HG02884 (cell line): ENCODE measurements around the gene TMEM82.
A peak's percentile ranks its signal among the peaks of the same experiment; 100 is the strongest.
"Not testable (repeated sequence)": the region's sequence is repeated elsewhere in the genome, so short reads cannot be mapped to it uniquely, and the experiment has no call there.

Experiments used
- ATAC-seq: cut with Tn5 transposase; IDR thresholded peaks from one replicate; pipeline ENCODE4 v1.9.1; 2021; ENCODE audit warnings: mild to moderate bottlenecking, moderate library complexity; ENCODE audit not compliant: unreplicated experiment

The TMEM82 gene

DNA sequence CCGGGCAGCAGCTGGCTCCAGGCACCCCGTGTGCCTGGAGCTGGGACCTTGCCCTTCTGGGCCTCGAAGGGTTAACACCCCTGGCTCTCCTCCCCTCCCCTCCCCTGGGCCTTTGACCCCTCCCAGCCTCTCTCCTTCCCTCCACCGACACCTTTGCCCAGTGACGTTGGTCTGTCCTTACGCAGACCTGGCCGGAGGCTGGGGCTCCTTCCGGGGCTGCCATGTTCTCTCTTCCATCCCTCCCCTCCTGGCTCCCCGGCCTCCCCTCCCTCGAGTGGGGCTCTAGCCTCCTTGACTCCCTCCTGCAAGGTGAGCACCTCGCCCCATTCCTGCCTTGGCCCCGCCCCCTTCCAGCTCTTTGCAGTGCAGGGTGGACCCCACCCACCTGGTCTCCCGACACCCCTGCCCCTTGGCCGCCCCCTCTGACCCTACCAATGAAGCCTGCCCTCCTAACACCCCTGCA, at the start of gene TMEM82:
TMEM82 (plus strand) TSS at position 161 of the 463 bp plus-strand sequence; CDS start at position 222, 61 bp downstream.
- ATAC-seq: no peak

DNA sequence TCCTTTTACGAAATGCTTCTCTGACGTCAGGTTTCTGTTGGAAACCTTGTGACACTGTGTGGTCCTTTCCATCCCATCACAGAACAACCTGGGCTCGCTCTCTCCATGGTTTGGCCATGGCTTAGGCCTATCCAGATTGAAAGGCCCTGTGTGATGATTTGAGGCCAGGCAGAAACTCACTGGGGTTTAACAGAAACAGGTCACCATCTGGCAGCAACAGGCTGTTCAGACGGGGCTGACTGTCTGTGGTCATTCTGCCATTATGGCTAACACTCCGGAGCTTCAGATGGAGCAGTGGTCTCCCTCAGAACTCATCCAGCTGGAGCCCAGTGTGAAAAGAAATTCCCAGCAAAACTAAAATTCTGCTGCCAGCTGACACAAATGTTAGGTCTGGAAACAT, 48.9 kb upstream of the TMEM82 start:
- no peak for ATAC-seq

DNA sequence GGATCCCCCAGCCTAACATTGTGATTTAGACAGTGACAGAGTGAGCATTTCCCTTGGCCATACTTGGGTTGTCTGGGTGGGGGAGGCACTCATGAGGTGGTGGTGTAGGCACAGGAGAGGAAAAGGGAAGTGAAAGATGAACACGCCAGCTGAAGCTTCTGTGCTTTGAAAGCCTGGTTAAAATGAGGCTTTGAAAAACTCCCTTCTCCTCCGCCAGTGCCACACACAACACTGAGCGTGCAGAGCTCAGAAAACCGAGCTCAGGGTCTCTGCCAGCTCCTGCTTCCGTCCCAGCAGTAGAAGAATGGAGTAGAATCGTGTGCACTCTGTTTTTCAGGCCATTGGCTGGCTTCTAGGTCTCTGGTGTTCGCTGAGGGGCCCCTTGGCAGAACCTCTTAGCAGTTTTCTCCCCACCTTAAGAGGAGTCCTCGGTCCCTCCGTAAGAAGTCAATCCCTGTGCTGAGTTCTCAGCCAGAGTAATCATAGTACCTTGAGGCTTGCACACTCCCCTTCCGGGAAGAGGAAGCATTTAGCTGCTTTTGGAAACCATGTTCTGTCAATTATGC, 45.3 kb upstream of the TMEM82 start:
- ATAC-seq: peak; percentile 88

DNA sequence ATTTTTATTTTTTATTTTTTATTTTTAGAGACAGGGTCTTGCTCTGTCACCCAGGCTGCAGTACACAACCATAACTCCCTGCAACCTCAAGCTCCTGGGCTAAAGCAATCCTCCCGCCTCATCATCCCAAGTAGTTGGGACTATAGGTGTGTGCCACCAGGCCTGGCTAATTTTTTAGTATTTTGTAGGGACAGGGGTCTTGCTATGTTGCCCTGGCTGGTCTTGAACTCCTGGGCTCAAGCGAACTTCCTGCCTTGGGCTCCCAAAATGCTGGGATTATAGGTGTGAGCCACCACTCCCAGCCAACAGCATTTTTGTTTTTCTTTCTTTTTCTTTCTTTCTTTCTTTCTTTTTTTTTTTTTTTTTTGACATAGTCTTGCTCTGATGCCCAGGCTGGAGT, 44.1 kb upstream of the TMEM82 start:
- no peak for ATAC-seq

DNA sequence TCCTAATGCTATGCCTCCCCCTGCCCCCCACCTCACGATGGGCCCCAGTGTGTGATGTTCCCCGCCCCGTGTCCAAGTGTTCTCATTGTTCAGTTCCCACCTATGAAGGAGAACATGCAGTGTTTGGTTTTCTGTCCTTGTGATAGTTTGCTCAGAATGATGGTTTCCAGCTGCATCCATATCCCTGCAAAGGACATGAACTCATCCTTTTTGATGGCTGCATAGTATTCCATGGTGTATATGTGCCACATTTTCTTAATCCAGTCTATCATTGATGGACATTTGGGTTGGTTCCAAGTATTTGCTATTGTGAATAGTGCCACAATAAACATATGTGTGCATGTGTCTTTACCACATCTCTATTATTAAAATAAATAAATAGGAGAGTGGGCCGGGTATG, 43.0 kb upstream of the TMEM82 start:
- ATAC-seq: not testable (repeated sequence)

DNA sequence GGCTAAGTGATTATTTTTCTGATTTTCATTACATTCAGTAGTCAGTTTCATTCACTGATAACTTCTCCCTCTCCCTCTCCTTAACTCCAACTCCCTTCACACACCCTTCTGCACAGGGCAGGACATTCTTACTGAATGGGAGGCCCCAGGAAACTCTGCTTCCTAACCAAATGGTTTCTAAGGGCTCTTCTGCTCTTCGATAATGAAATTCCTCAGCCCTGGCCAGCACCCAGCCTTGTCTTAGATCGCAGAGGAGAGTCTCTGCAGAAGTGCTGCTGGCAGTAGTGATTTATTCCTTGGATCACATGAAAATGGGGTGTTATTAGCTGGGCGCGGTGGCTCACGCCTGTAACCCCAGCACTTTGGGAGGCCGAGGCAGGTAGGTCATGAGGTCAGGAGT, 41.8 kb upstream of the TMEM82 start:
- no peak for ATAC-seq

DNA sequence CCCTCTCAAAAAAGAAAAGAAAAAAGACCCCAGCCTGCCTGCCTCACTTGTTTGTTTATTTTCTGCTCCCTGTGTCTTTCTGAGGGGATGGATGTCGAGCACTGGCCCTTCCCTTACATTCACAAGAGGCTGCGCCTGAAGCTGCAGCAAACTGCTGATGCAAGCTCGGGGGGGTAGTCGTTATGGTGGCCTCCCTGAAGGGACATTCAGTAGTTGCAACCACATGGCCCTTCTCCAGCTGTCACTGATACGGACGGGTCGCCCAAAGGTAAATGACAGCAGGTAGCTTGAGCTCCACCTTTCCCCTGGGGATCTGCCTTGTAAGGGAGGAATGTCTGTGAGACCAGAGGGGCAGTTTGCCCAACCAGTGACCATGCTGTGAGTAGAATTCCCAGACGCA, 40.5 kb upstream of the TMEM82 start:
- ATAC-seq: no peak

DNA sequence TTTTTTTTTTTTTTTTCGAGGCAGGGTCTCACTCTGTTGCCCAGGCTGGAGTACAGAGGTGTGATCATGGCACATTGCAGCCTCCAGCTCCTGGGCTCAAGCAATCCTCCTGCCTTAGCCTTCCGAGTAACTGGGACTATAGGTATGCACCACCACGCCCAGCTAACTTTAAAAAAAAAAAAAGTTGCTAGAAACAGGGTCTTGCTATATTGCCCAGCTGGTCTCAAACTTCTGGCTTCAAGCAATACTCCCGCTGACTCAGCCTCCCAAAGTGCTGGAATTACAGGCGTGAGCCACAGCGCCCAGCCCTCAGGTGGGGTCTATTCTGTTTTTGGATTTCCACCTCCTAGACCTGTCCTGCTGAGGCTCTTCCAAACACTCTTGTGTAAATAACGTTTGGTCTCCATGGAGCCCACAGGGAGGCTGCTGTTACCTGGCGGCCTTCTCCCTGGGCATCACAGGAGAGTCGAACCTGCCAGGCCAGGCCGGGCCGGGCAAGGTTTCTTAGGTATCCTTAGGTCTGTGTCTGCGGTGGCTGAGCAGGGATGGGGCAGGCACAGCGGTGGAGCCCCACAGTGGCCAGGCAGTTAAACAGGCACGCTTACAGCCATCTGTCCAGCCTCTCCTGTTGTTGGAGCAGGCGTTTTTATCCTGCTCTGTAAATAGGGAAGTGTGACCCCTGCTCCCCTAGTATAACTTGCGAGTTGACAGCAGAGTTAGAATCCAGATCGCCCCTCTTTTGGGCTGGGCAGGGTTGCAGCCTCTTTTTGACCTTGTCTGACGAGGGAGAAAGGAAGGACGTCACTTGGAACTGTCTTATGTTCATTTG, 39.4 kb upstream of the TMEM82 start:
- ATAC-seq: no peak

DNA sequence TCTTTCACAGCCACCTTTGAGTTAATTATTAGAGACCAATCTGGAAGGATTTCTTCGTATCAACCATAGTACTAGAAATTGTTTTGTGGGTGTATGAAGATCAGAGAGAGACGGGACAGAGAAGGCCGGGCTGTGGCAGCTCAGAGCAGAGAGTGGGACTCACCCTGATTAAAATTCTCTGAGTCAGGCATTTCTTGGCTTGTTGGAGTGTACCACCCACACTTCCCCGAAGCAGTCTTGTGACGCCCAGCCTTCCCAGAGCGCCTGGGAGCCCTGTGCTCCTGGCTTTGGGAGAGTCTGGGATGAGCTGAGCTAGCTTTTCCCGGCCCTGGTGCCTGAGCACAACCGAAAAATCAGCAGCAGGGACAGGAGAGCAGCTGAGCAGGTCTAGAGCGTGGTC, 38.7 kb upstream of the TMEM82 start:
- ATAC-seq: no peak

DNA sequence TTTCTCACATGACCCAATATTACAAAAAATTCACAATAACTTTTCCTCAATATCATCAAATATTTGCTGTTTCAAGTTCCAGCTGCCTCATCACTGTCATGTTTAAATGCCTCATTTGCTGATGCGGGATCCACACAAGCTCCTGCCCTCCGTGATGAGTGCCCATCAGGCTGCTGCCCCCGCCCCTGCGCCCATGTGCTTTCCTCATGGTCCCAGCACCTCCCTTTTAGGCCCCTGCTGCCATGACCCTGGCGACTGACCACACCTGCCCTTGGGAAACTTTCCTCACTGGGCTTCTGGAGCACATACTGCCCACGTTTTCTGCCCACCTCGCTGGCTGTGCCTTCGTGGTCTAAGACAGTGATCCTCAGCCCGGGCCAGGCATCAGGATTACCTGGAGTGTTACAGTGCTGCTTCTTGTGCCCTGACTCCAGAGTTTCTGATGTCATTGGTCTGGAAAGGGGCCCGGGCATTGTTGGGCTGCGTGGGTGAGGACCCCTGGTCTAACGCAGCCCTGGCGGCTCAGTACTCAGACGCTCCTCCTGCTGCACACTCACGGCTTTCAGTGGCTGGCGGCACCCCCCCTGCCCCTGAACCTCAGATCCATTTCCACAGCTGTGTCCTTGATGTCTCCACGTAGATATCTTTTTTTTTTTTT, 37.6 kb upstream of the TMEM82 start:
- no peak for ATAC-seq

DNA sequence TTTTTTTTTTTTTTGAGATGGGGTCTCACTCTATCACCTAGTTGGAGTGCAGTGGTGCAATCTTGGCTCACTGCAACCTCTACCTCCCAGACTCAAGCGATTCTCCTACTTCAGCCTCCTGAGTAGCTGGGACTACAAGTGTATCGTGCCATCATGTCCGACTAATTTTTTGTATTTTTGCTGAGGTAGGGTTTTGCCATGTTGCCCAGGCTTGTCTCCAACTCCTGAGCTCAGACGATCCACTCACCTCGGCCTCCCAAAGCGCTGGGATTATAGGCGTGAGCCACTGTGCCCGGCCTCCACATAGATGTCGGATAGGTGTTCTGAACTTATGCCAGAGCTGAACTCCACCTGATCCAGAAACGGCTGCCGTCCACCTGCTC, 37.1 kb upstream of the TMEM82 start:
- ATAC-seq: no peak

DNA sequence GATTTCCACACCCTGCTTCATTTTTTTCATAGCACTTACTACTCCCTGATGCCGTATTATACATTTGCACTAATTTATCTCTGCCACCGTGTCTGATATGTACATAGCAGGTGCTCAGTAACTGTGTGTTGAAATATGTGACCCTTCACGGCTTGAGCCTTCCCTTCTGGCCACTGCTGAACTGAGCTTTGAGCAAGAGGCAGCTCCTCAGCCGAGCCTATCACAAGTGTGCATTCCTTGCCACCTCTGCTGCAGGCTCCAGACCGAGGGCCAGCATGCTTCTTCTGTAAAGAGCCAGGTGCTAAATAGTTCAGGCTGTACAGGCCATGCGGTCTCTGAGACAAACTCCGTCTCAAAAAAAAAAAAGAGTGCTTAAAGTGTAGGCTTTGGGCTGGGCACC, 35.5 kb upstream of the TMEM82 start:
- no peak for ATAC-seq

DNA sequence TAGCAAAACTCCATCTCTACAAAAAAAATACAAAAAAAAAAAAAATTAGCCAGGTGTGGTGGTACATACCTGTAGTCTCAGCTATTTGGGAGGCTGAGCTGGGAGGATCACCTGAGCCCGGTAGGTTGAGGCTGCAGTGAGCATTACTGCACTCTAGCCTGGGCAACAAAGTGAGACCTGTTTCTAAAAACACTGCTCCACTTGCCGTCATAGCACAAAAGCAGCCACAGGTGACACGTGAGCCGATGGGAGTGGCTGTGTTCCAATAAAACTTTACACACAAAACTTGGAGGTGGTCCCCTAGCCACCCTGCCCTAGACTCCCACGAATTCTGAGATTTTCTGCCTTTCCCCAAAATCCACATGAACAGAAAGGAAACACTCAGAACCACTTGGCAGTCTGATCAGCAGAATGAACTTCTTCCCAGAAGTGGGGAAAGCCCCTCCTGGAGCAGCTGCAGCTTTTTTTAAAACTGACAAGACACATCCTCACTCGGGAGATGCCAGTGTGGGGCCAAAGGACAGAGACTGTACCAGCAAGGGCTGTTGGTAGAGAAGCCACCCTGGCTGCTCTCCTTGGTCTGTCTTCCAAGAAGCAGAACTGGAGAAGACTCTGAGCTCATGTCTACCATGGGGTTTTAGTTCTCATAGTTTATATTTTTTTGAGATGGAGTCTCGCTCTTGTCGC, 34.9 kb upstream of the TMEM82 start:
- no peak for ATAC-seq

DNA sequence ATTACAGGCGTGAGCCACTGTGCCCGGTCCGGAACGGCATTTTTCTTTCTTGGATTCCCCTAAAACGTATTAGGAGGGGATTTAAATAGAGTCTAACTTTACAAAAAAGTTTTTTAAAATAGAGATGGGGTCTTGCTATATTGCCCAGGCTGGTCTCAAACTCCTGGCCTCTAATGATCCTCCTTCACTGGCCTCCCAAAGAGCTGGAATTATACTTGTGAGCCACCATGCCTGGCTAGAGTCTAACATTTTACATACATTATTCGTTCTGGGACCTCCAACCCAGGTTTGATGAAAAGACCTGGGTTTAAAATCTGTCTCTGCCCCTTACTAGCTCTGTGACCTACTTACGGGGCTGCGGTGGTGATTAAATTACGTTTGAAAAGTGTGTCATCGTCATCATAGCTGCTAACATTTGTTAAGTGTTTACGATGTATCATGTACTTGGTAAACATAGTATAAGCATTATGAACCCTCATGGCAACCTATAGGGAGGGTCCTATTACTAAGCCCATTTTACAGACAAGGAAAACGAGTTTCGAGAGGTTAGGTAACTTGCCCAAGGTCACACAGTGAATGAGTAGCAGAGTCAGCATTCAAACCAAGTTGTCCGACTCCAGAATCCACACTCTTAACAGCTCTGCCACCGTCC, 33.7 kb upstream of the TMEM82 start:
- no peak for ATAC-seq

DNA sequence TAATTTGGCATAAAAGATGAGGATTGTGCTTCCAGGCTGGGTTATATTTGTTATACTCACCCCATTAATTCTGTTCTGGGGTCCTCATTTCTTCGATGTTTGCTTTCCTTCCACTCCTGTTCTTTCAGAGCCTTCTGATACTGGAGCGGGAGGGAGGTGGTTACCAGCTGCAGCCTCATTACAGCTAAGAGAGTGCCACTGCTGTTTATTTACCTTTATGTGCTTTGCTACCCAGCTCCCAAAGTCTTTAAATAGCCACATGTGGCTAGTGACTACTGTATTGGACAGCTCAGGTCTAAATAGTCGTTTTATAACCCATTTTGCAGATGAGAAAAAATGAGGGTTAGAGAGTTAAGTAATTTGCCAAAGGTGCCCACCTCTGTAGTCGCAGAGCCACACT, 33.1 kb upstream of the TMEM82 start:
- no peak for ATAC-seq

DNA sequence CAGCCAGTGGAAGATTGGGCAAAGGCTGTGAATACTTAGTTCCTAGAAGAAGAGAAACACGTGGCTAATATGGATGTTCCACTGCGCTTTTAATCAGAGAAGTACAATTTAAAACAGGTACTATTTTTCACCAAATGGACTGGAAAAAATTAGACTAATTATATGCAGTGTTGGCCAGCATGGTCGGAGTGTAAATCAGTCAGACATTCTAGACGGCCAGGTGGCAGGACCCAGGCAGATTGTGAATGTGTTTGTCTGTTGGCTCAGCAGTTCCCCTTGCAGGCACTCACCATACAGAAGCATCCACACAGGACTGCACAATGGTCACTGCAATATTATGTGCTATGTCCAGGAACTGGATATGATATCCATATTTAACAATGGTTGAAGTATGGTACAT, 30.1 kb upstream of the TMEM82 start:
- ATAC-seq: no peak

DNA sequence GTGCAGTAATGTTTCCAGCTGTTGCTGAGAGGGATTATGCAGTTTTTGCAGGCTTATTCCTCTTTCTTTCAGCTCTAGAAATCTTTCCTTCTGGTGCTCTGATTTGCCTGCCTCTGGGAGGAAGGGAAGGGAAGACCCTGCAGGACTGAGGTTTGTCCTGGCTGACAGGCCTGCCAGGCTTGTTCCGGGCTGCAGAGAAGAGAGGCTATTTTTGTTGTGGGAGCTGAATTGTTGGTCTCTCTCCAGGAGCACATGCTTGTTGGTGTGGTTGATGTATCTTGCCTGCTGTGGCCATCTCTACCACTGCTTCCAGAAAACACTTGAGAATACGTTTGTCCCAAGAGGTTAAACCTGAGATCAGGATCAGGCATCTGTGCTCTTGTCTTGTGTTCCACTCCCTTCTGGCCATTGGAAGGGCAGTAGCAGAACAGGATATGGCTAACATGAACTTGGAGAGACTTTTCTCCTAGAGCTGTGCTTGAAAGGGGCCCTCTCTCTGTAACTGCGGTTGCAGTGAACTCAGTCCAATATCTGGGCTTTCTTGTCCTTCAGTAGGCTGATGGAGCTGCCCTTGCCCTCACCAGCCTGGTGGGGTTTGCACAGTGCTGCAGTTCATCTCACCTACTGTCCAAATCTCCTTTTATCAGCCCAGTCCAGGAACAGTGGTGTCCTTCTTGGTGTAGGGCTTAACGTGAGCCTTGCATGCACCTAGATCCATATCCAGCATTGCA, 27.7 kb upstream of the TMEM82 start:
- no peak for ATAC-seq

DNA sequence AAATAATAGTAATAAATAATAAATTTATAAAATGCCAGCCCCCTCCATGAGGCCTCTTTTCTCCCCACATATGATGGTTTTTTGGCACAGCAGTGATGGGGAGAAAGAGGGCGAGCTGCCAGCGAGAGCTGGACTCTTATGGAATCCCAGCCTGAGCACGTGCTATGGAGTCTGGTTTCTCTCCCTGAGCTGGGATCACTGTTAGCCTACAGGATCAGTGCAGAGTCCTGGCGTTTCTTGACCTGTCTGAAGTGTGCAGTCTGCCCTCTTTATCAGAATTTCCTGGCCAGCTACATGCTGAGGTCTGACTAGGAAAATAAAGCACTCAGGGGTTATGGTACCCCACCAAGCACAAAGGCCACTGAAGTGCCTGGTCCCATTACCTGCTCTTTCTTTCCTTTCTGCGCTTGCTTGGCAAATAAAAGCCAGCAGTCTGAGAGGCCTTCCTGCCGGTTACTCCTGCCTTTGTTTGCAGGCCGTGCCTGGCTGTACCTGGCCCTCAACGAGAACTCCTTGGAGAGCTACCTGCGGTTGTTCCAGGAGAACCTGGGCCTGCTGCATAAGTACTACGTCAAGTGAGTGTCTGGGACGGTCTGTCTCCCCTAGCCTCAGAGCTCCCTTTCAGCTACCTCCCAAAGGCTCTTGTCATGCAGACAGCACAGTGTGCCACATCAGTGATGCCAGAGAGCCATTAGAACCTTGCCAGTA, 24.7 kb upstream of the TMEM82 start:
- no peak for ATAC-seq

DNA sequence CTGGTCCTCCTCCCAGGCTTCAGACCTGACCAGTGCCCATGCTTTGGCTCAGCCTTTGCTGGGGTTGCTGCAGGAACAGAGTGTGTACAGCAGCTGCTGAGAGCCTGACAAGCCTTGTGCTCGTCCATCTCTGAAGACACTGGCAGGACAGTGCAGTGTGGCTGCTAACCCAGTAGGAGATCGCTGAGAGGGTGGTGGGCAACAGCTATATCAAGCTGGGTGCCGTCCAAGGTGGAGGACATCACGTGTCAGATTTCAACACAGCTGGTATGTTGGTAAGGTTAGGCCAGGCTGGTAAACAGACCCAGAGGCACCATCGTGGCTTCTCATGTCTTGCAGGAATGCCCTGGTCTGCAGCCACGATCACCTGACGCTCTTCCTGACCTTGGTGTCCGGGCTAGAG, 24.1 kb upstream of the TMEM82 start:
- no peak for ATAC-seq
